ENCODE measurements around the gene CCDC107.

DNA sequence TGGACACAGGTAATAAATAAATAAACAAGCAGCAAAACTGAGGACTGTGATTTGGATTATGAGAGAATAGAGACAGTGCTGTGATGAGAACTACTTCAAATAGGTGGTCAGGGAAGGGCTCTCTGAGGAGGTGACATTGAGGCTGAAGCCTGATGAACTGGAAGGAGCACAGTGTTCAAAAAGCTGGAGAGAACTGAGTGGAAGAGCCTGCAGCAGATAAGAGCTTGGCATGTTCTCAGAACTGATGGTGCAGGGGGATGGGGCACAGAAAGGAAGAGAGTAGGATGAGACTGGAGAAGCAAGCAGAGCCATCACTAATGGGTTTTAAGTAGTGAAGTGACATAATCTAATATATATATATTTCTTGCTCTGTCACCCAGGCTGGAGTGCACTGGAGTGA is 42.9 kb downstream of the CCDC107 start:
- TF ChIP-seq POLR2A (IDR thresholded peaks at IDR 0.05; ENCODE audit: low read depth, low read length) = no peak
- no peak for TF ChIP-seq POLR2AphosphoS5 (IDR thresholded peaks at IDR 0.05; ENCODE audit: low read depth, low read length)
- TF ChIP-seq TAF1 (IDR thresholded peaks at IDR 0.05; ENCODE audit: low read depth, low read length) = no peak
- TF ChIP-seq SPI1 (IDR thresholded peaks at IDR 0.05; ENCODE audit: low read depth, low read length) = no peak

Measured in GM12891 (cell line).